ENCODE data around the gene SMU1. TPM values are rescaled to one million over a fixed set of nuclear protein-coding genes. Genes with fewer than 3 reads are reported as not detected.

Gene SMU1
- total RNA-seq, 4 donors from 2014 or later, result 17.8 to 22.6 (median 19.6) TPM

DNA sequence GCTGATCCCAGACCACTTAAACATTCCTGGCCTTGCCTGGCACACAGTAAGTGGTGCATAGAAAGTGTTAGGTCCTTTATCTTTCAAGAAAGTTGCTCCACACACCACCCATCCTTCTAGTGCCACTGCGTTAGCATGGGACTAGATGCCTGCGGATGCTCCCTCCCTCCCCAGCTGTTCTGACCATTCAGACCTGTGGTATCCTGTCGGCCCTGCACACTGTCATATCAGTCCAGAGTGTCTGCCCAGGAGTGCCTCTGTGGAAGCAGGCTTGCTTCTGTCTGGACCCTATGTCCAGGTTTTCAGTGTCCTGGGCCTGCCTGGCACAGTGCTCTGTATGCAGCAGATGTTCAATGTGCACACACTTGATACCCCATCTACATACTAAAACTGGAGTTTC, 38.3 kb upstream of the SMU1 start:
- intact Hi-C loops (cut with DNase I), result no loop called here
- no peak overlapping the region for H3K4me3 ChIP-seq
- WGBS, result 100% methylated on average over 3 of the region's 3 CpGs

GRCh38 chr9:33113799-33114547, 37.5 kb upstream of the SMU1 start:
- Histone ChIP-seq H3K4me1 (peaks cover 0 to 31% (median 4%) of the 10 kb centered on the region in 4 donors), H3K27me3 (no peaks in the 10 kb centered on the region), H3K4me3 (no peak overlapping the region), H3K9me3 (no peaks in the 10 kb centered on the region), H3K36me3 (peaks cover 27 to 95% (median 62%) of the 10 kb centered on the region in 4 donors), H3K27ac (replicated peaks in 1 of 4) (no peak overlapping the region)
- intact Hi-C loops (cut with DNase I), result no loop called here
- DNase-seq (ENCODE audit: extremely low spot score), result no peak
- 95% methylated on average over 11 of the region's 11 CpGs for WGBS
- no peak for TF ChIP-seq CTCF (IDR thresholded peaks at IDR 0.05)
- TF ChIP-seq POLR2AphosphoS5 (IDR thresholded peaks at IDR 0.05), result no peak
- TF ChIP-seq EP300 (IDR thresholded peaks at IDR 0.05), result no peak
- TF ChIP-seq POLR2A (IDR thresholded peaks at IDR 0.05; ENCODE audit: low read depth), result no peak

More for the DNA sequence above, 38.3 kb upstream of the SMU1 start:
- Histone ChIP-seq H3K9me3 (no peaks in the 10 kb centered on the region), H3K4me1 (peaks cover 0 to 31% (median 4%) of the 10 kb centered on the region in 4 donors), H3K36me3 (peaks cover 27 to 95% (median 68%) of the 10 kb centered on the region in 4 donors), H3K27me3 (no peaks in the 10 kb centered on the region), H3K27ac (replicated peaks in 1 of 4) (no peak overlapping the region)
- DNase-seq (ENCODE audit: extremely low spot score), result no peak
- TF ChIP-seq EP300 (IDR thresholded peaks at IDR 0.05) (no peak), POLR2A (IDR thresholded peaks at IDR 0.05; ENCODE audit: low read depth) (no peak), POLR2AphosphoS5 (IDR thresholded peaks at IDR 0.05) (no peak), CTCF (IDR thresholded peaks at IDR 0.05) (no peak)

DNA sequence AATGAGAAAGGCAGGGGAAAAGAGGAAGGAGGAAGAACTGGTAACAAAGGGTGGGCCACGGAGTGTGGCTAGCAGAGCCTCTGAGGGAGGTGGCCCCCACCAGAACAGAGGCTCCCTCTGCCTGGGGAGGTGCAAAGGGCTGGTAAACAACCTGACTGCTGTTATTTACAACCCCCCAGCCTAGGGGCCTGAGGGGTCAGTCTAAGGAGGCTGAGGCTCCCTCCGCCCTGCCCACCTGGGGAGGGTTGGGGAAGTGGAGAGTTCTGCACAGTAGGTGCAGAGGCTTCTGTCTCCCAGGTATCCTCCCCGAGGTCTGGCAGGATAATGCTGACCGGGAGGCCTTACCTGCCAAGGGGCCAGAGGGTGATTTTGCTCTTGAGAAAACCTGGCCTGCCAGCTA, 35.6 kb upstream of the SMU1 start:
- H3K9me3 ChIP-seq, result no peaks in the 10 kb centered on the region
- H3K4me3 ChIP-seq, result no peak overlapping the region
- no peaks in the 10 kb centered on the region for H3K27me3 ChIP-seq
- intact Hi-C loops (cut with DNase I), result no loop called here
- no peak for TF ChIP-seq POLR2A (IDR thresholded peaks at IDR 0.05; ENCODE audit: low read depth)
- TF ChIP-seq EP300 (IDR thresholded peaks at IDR 0.05), result no peak
- TF ChIP-seq POLR2AphosphoS5 (IDR thresholded peaks at IDR 0.05), result no peak
- no peak for TF ChIP-seq CTCF (IDR thresholded peaks at IDR 0.05)
- no peak for DNase-seq (ENCODE audit: extremely low spot score)
- H3K36me3 ChIP-seq, result peaks cover 27 to 80% (median 56%) of the 10 kb centered on the region in 4 donors
- 76% methylated on average over 4 of the region's 4 CpGs for WGBS
- peaks cover 8 to 29% (median 9%) of the 10 kb centered on the region in 4 donors for H3K4me1 ChIP-seq
- H3K27ac ChIP-seq (replicated peaks in 1 of 4), result no peak overlapping the region

DNA sequence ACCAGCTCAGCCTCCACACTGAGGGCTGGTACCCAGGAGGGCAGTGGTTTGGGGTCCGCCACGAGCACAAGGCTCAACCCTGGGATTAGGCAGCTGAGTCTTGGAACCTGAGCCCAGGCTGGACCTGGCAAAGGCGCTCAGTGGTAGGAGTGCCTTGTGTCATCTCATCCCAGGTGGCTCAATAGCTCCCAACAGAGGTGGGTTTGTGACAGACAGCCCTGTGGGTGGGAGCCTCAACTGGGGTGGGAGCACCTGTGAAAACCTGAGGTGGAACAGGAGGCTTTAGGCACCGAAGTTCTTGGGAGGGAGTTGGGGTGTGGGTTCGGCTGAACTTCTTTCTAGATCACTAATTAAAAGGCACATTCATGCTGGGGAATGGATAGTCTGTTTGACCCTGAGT, 35.2 kb upstream of the SMU1 start:
- H3K4me3 ChIP-seq, result no peak overlapping the region
- no peaks in the 10 kb centered on the region for H3K9me3 ChIP-seq
- H3K4me1 ChIP-seq, result peaks cover 9 to 29% (median 14%) of the 10 kb centered on the region in 4 donors
- TF ChIP-seq EP300 (IDR thresholded peaks at IDR 0.05) (no peak), CTCF (IDR thresholded peaks at IDR 0.05) (no peak), POLR2AphosphoS5 (IDR thresholded peaks at IDR 0.05) (no peak), POLR2A (IDR thresholded peaks at IDR 0.05; ENCODE audit: low read depth) (no peak)
- DNase-seq (ENCODE audit: extremely low spot score), result no peak
- no peaks in the 10 kb centered on the region for H3K27me3 ChIP-seq
- intact Hi-C loops (cut with DNase I), result no loop called here
- 93% methylated on average over 5 of the region's 5 CpGs for WGBS
- H3K36me3 ChIP-seq, result peaks cover 27 to 75% (median 56%) of the 10 kb centered on the region in 4 donors
- no peak overlapping the region for H3K27ac ChIP-seq (replicated peaks in 1 of 4)

Measured in esophagus muscularis mucosa (tissue), 4 donors.